IMR-90 (cell line): ENCODE measurements around the gene ETV6. TPM values are rescaled to one million over a fixed set of nuclear protein-coding genes. Genes with fewer than 3 reads are reported as not detected.

Experiments
- ATAC-seq: fragments of 200-7000 bp; cut with Tn5 transposase; 2 replicates; pipeline ENCODE4 v1.9.1; 2020; ENCODE audit warnings: low read depth, mild to moderate bottlenecking, moderate library complexity
- BruUV-seq: library from RNA; stranded (reverse); fragments of 400-500 nt; replicated peaks from 2 replicates; lab custom pipeline; 2021; lab: Mats Ljungman, UMichigan
- CTCF ChIA-PET: fragments of 300-600 bp; formaldehyde crosslinking; extraction: SDS; loops from one replicate; lab custom pipeline; 2021; ENCODE audit warnings: antibody characterized with exemption; lab: Yijun Ruan, JAX
- POLR2A ChIA-PET: fragments of 300-600 bp; sonication (Branson Sonifier 250); formaldehyde crosslinking; loops from one replicate; lab custom pipeline; 2022; ENCODE audit warnings: antibody characterized with exemption; ENCODE audit not compliant: unreplicated experiment; lab: Charles Lee
- DNase-seq: peaks from one replicate; pipeline ENCODE4 v3.0.0; 2013
- H2AFZ ChIP-seq: replicated peaks from 2 replicates; pipeline ENCODE3; 2013; ENCODE audit warnings: low read length, mild to moderate bottlenecking; ENCODE audit not compliant: poor library complexity
- H2AK5ac ChIP-seq: 2 replicates; pipeline ENCODE4 v1.6.1; 2013; ENCODE audit warnings: low read depth, low read length, inconsistent platforms
- H2AK9ac ChIP-seq: replicated peaks from 2 replicates; pipeline ENCODE3; 2013; ENCODE audit warnings: mild to moderate bottlenecking, low read depth, low read length, moderate library complexity; ENCODE audit not compliant: poor library complexity
- H2BK120ac ChIP-seq: 2 replicates; pipeline ENCODE4 v1.6.1; 2013; ENCODE audit warnings: low read depth, low read length, inconsistent platforms
- H2BK15ac ChIP-seq: 3 replicates; pipeline ENCODE4 v1.6.1; 2013; ENCODE audit warnings: low read depth, low read length, inconsistent platforms
- H2BK20ac ChIP-seq: 2 replicates; pipeline ENCODE4 v1.6.1; 2013; ENCODE audit warnings: low read depth, mild to moderate bottlenecking, inconsistent platforms, low read length, moderate library complexity
- H2BK5ac ChIP-seq: 2 replicates; pipeline ENCODE4 v1.6.1; 2013; ENCODE audit warnings: mild to moderate bottlenecking, low read depth, low read length, inconsistent platforms; ENCODE audit not compliant: poor library complexity, severe bottlenecking
- H3K14ac ChIP-seq: replicated peaks from 2 replicates; pipeline ENCODE4 v1.6.1; 2013; ENCODE audit warnings: low read depth, low read length, inconsistent platforms
- H3K18ac ChIP-seq: 2 replicates; pipeline ENCODE4 v1.6.1; 2013; ENCODE audit warnings: low read depth, low read length, control low read depth
- H3K23ac ChIP-seq: 2 replicates; pipeline ENCODE4 v1.6.1; 2013; ENCODE audit warnings: low read depth, low read length, inconsistent platforms
- H3K27ac ChIP-seq: 2 replicates; pipeline ENCODE4 v1.5.1; 2013; ENCODE audit warnings: mild to moderate bottlenecking, control low read depth, low read length; ENCODE audit not compliant: insufficient read depth
- H3K27me3 ChIP-seq: 2 replicates; pipeline ENCODE4 v1.6.1; 2013; ENCODE audit warnings: low read length; ENCODE audit not compliant: control insufficient read depth, insufficient read depth
- H3K36me3 ChIP-seq: 2 replicates; pipeline ENCODE4 v1.6.1; 2013; ENCODE audit warnings: low read length, mixed read lengths; ENCODE audit not compliant: control insufficient read depth, insufficient read depth
- H3K4ac ChIP-seq: 2 replicates; pipeline ENCODE4 v1.6.1; 2013; ENCODE audit warnings: low read depth, low read length, inconsistent platforms
- H3K4me1 ChIP-seq: 2 replicates; pipeline ENCODE4 v1.6.1; 2013; ENCODE audit warnings: low read length, mixed read lengths; ENCODE audit not compliant: control insufficient read depth, insufficient read depth
- H3K4me2 ChIP-seq: 2 replicates; pipeline ENCODE4 v1.6.1; 2013; ENCODE audit warnings: low read depth, mild to moderate bottlenecking, control low read depth, low read length, moderate library complexity
- H3K4me3 ChIP-seq: 2 replicates; pipeline ENCODE4 v1.5.1; 2013; ENCODE audit warnings: low read depth, mild to moderate bottlenecking, control low read depth, low read length, moderate library complexity; ENCODE audit not compliant: insufficient read depth
- H3K56ac ChIP-seq: 2 replicates; pipeline ENCODE4 v1.6.1; 2013; ENCODE audit warnings: low read length, inconsistent platforms; ENCODE audit not compliant: insufficient read depth; ENCODE audit errors: extremely low read depth
- H3K79me1 ChIP-seq, 2 experiments: 2 replicates each; pipeline ENCODE4 v1.6.1; 2013; ENCODE audit warnings: low read length in 2 of 2, inconsistent platforms in 1 of 2, low read depth in 1 of 2
- H3K9ac ChIP-seq: 2 replicates; pipeline ENCODE4 v1.6.1; 2013; ENCODE audit warnings: low read depth, low read length, control low read depth
- H3K9me1 ChIP-seq: 2 replicates; pipeline ENCODE4 v1.6.1; 2013; ENCODE audit warnings: low read length, inconsistent platforms; ENCODE audit not compliant: insufficient read depth
- H3K9me3 ChIP-seq: 2 replicates; pipeline ENCODE4 v1.6.1; 2013; ENCODE audit warnings: low read length; ENCODE audit not compliant: control insufficient read depth, insufficient read depth
- H4K20me1 ChIP-seq: 2 replicates; pipeline ENCODE4 v1.6.1; 2013; ENCODE audit warnings: low read length, inconsistent platforms; ENCODE audit not compliant: insufficient read depth
- H4K5ac ChIP-seq: 2 replicates; pipeline ENCODE4 v1.6.1; 2013; ENCODE audit warnings: mild to moderate bottlenecking, low read depth, low read length, control low read depth
- H4K8ac ChIP-seq, 2 experiments: 2 replicates each; pipeline ENCODE4 v1.6.1; 2013; ENCODE audit warnings: low read depth in 2 of 2, low read length in 2 of 2, control low read depth in 1 of 2, inconsistent platforms in 1 of 2
- H4K91ac ChIP-seq: 2 replicates; pipeline ENCODE4 v1.6.1; 2013; ENCODE audit warnings: low read depth, low read length, inconsistent platforms; ENCODE audit not compliant: insufficient read depth
- CHD1 ChIP-seq: IDR thresholded peaks from 2 replicates; pipeline ENCODE4 v1.6.1; 2012; ENCODE audit warnings: low read depth, low read length, improper control_type of control experiment
- FOS ChIP-seq: fragments of 150-350 bp; IDR thresholded peaks from 2 replicates; pipeline ENCODE4 v1.6.1; 2016; ENCODE audit warnings: low read depth, low read length
- MAFK ChIP-seq: IDR thresholded peaks from 2 replicates; pipeline ENCODE4 v1.6.1; 2012; ENCODE audit warnings: low read depth, low read length, improper control_type of control experiment
- MAZ ChIP-seq: IDR thresholded peaks from 2 replicates; pipeline ENCODE4 v1.6.1; 2012; ENCODE audit warnings: low read depth, mild to moderate bottlenecking, low read length, improper control_type of control experiment, moderate library complexity, borderline replicate concordance
- MXI1 ChIP-seq: IDR thresholded peaks from 2 replicates; pipeline ENCODE4 v1.6.1; 2012; ENCODE audit warnings: low read depth, mild to moderate bottlenecking, low read length, moderate library complexity, borderline replicate concordance
- NFE2L2 ChIP-seq: fragments of 150-350 bp; IDR thresholded peaks from 2 replicates; pipeline ENCODE4 v1.6.1; 2016; ENCODE audit warnings: low read depth, mild to moderate bottlenecking, low read length
- POLR2A ChIP-seq: IDR thresholded peaks from 2 replicates; pipeline ENCODE4 v1.6.1; 2012; ENCODE audit warnings: mild to moderate bottlenecking, low read depth, low read length
- RAD21 ChIP-seq: IDR thresholded peaks from 2 replicates; pipeline ENCODE4 v1.6.1; 2012; ENCODE audit warnings: low read length, improper control_type of control experiment
- RCOR1 ChIP-seq: IDR thresholded peaks from 2 replicates; pipeline ENCODE4 v1.6.1; 2012; ENCODE audit warnings: mild to moderate bottlenecking, low read length, improper control_type of control experiment; ENCODE audit not compliant: insufficient replicate concordance
- WGBS, 2 experiments: methylation state at CpG; one replicate each; pipeline versions ENCODE4 v1.1.5 to v1.1.7; 2013; ENCODE audit warnings: missing lambda C conversion rate in 2 of 2; ENCODE audit not compliant: insufficient read length in 1 of 2; ENCODE audit errors: extremely low coverage in 2 of 2; 5-methylcytosine and 5-hydroxymethylcytosine counted together
- dilution Hi-C: fragments of 300-500 bp; cut with HindIII; formaldehyde crosslinking; loops from one replicate; pipeline ENCODE4 v1.14.3; 2018; ENCODE audit warnings: low sequenced_read_pairs; ENCODE audit not compliant: unreplicated experiment
- in situ Hi-C: fragments of 300-500 bp; cut with MboI; formaldehyde crosslinking; loops from 3 replicates; pipeline ENCODE4 v1.14.3; 2019; ENCODE audit warnings: low sequenced_read_pairs, inconsistent platforms, mixed read lengths
- intact Hi-C: fragments of 100-400 bp; cut with micrococcal nuclease; formaldehyde crosslinking; loops from 2 replicates; pipeline ENCODE4 v1.10.0; 2022
- polyA plus RNA-seq, 3 experiments: library from polyadenylated mRNA; depleted of rRNA; stranded (reverse); fragments of >200 nt; gene quantifications; 2 replicates each; pipeline ENCODE4 v1.2.3, GENCODE V29; 2012; ENCODE audit warnings: low replicate concordance in 1 of 3
- total RNA-seq: library from RNA; depleted of rRNA; stranded (reverse); fragments of >200 nt; gene quantifications from 2 replicates; pipeline ENCODE4 v1.2.3, GENCODE V29; 2012
- TF ChIP-seq, protein P1 (sequence below): conservative IDR thresholded peaks from 2 replicates; pipeline ENCODE4 v1.5.1; 2012; ENCODE audit warnings: mild to moderate bottlenecking, low read depth, low read length, improper control_type of control experiment
- TF ChIP-seq, protein P2 (sequence below): fragments of 150-350 bp; IDR thresholded peaks from 2 replicates; pipeline ENCODE4 v1.6.1; 2017; ENCODE audit warnings: mild to moderate bottlenecking, antibody characterized with exemption, low read length, low read depth
- TF ChIP-seq, protein P3 (sequence below): fragments of 150-350 bp; IDR thresholded peaks from 2 replicates; pipeline ENCODE4 v1.6.1; 2016; ENCODE audit warnings: low read depth, mild to moderate bottlenecking, low read length, moderate library complexity, borderline replicate concordance

ETV6 gene
- total and polyA plus RNA-seq, 2 of the 4 experiments (the other 2 are of a cell fraction): 8.4 to 9.9 TPM

DNA sequence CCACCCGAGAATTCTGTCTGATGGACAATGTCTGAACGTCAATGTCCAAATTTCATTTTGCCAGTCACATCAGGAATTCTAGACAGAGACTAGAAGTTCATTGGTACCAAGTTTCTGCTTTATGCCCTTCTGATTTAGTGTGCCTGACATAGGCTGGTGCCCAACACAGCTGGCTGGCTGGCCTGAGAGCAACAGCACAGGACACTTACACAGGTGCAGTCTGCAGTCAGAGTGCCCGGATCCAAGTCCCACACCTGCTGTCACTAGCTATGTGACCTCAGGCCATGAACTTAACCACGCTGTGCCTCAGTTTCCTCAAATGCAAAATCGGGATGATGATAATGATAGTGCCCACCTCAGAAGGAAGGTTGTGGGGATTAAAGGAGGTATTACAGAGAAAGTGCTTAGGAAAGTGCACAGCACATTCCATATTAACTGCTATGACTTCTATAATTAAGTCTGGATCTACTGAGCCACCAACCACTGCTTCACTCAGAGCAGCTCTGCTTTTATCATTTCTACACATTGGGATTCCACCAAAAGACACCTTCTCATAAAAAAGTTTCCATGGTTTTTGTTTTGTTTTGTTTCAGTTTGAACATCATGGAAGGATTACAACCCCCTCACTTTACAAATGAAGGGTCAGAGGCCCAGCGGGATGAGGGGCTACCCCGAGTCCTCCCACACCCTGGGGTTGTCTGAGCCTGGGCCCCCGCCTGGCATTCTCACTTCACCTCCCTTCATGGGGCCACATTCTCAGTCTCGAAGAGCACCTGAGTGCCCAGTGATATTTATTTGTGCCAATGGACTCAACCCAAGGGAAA, 252.4 kb downstream of the ETV6 start:
- DNase-seq (no peak), ATAC-seq (no peak)
- Histone ChIP-seq H3K4me2 (no peak overlapping the region), H2BK15ac (no peak overlapping the region), H3K4ac (no peak overlapping the region), H2BK5ac (no peak overlapping the region), H3K23ac (no peak overlapping the region), H3K14ac (no peak overlapping the region), H2AFZ (no peak overlapping the region), H2AK5ac (no peak overlapping the region), H4K91ac (no peak overlapping the region), H4K5ac (no peak overlapping the region), H2BK120ac (no peak overlapping the region), H3K18ac (no peak overlapping the region), H3K9ac (no peak overlapping the region), H4K20me1 (no peaks in the 10 kb centered on the region), H3K79me1 (no peaks in the 10 kb centered on the region), H2AK9ac (no peak overlapping the region), H4K8ac (no peak overlapping the region), H3K9me1 (peaks cover 3% of the 10 kb centered on the region; the same call in 1 of the 2 replicates), H3K27me3 (no peaks in the 10 kb centered on the region), H3K56ac (no peak overlapping the region), H2BK20ac (no peak overlapping the region), H3K36me3 (no peaks in the 10 kb centered on the region), H3K9me3 (no peaks in the 10 kb centered on the region), H3K4me1 (peaks cover 4% of the 10 kb centered on the region; the same call in 1 of the 2 replicates), H3K27ac (no peak overlapping the region), H3K4me3 (no peak overlapping the region)
- in situ Hi-C loops: no loop called here
- 86% methylated on average over 1 of the region's 9 CpGs; no CpG with 5 or more reads in 1 of the 2 experiments for WGBS, 2 experiments
- dilution Hi-C loops: no loop called here
- TF ChIP-seq RCOR1 (no peak), NFE2L2 (no peak), RAD21 (no peak), CHD1 (no peak), FOS (no peak), MXI1 (no peak), MAFK (no peak), POLR2A (no peak), MAZ (no peak)
- TF ChIP-seq, protein P1, sequence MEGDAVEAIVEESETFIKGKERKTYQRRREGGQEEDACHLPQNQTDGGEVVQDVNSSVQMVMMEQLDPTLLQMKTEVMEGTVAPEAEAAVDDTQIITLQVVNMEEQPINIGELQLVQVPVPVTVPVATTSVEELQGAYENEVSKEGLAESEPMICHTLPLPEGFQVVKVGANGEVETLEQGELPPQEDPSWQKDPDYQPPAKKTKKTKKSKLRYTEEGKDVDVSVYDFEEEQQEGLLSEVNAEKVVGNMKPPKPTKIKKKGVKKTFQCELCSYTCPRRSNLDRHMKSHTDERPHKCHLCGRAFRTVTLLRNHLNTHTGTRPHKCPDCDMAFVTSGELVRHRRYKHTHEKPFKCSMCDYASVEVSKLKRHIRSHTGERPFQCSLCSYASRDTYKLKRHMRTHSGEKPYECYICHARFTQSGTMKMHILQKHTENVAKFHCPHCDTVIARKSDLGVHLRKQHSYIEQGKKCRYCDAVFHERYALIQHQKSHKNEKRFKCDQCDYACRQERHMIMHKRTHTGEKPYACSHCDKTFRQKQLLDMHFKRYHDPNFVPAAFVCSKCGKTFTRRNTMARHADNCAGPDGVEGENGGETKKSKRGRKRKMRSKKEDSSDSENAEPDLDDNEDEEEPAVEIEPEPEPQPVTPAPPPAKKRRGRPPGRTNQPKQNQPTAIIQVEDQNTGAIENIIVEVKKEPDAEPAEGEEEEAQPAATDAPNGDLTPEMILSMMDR: no peak
- TF ChIP-seq, protein P2, sequence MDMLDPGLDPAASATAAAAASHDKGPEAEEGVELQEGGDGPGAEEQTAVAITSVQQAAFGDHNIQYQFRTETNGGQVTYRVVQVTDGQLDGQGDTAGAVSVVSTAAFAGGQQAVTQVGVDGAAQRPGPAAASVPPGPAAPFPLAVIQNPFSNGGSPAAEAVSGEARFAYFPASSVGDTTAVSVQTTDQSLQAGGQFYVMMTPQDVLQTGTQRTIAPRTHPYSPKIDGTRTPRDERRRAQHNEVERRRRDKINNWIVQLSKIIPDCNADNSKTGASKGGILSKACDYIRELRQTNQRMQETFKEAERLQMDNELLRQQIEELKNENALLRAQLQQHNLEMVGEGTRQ: no peak
- TF ChIP-seq, protein P3, sequence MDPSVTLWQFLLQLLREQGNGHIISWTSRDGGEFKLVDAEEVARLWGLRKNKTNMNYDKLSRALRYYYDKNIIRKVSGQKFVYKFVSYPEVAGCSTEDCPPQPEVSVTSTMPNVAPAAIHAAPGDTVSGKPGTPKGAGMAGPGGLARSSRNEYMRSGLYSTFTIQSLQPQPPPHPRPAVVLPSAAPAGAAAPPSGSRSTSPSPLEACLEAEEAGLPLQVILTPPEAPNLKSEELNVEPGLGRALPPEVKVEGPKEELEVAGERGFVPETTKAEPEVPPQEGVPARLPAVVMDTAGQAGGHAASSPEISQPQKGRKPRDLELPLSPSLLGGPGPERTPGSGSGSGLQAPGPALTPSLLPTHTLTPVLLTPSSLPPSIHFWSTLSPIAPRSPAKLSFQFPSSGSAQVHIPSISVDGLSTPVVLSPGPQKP: no peak
- CTCF ChIA-PET: no interaction called here
- BruUV-seq: no TSS peak
- intact Hi-C loops: no loop called here
- POLR2A ChIA-PET: no interaction called here
